Renal cortical epithelial cell (primary cell): ENCODE results near the gene PPP1R9B. TPM values are rescaled to one million over a fixed set of nuclear protein-coding genes. Genes with fewer than 3 reads are reported as not detected.

Experiments used
- DNase-seq: peaks from one replicate; pipeline ENCODE4 v3.0.0-alpha.2; 2011; ENCODE audit warnings: low read depth
- total RNA-seq: library from RNA; depleted of rRNA; stranded (reverse); fragments of >200 nt; gene quantifications from 2 replicates; pipeline ENCODE4 v1.2.3, GENCODE V29; 2014

PPP1R9B gene
- total RNA-seq, 1 donor from 2014 or later, result 39.9 TPM

- DNase-seq, result no peak
These were observed 6.9 kb downstream of the PPP1R9B start for GRCh38 chr17:50143461-50144176.

- DNase-seq, result no peak
These were observed 8.7 kb downstream of the PPP1R9B start for GRCh38 chr17:50141745-50142110.

GRCh38 chr17:50141026-50141744, 9.3 kb downstream of the PPP1R9B start:
- no peak for DNase-seq

GRCh38 chr17:50139950-50140885, 10.3 kb downstream of the PPP1R9B start:
- peak; percentile 42 for DNase-seq

- no peak for DNase-seq
These were observed 11.2 kb downstream of the PPP1R9B start for GRCh38 chr17:50139185-50139783.

GRCh38 chr17:50137042-50137441, 13.4 kb downstream of the PPP1R9B start:
- DNase-seq, result no peak

GRCh38 chr17:50136096-50136687, 14.3 kb downstream of the PPP1R9B start:
- no peak for DNase-seq

GRCh38 chr17:50135316-50136095, 15.0 kb downstream of the PPP1R9B start:
- peak; percentile 39 for DNase-seq

GRCh38 chr17:50134206-50135110, 16.0 kb downstream of the PPP1R9B start:
- DNase-seq, result no peak

GRCh38 chr17:50133769-50134099, 16.7 kb downstream of the PPP1R9B start:
- no peak for DNase-seq

- DNase-seq, result peak; percentile 80
These were observed 17.3 kb downstream of the PPP1R9B start for GRCh38 chr17:50133028-50133768.

GRCh38 chr17:50132104-50132794, 18.2 kb downstream of the PPP1R9B start:
- DNase-seq, result no peak

- DNase-seq, result no peak
These were observed 19.7 kb downstream of the PPP1R9B start for GRCh38 chr17:50130559-50131305.

- DNase-seq, result no peak
These were observed 20.5 kb downstream of the PPP1R9B start, which contains the start of gene SAMD14 for GRCh38 chr17:50129728-50130558. Gene SAMD14 (minus strand): TSS chr17:50130160. CDS start chr17:50124959, 5,201 bp downstream.

GRCh38 chr17:50129353-50129727, 21.1 kb downstream of the PPP1R9B start:
- no peak for DNase-seq
